CD4-positive, CD25-positive, alpha-beta regulatory T cell (primary cell): Measurements from ENCODE around the gene PLCB2. TPM values are rescaled to one million over a fixed set of nuclear protein-coding genes. Genes with fewer than 3 reads are reported as not detected.

Source experiments
- ATAC-seq, 2 donors: fragments of 150-1000 bp; cut with Tn5 transposase; one replicate each; pipeline ENCODE4 v1.10.0; 2021; ENCODE audit warnings: low read depth in 2 of 2, moderate number of reproducible peaks in 2 of 2, moderate library complexity in 1 of 2
- DNase-seq, 3 donors: peaks; one replicate each; pipeline versions ENCODE4 v3.0.0 to v3.0.0-alpha.2; 2012 to 2022; ENCODE audit warnings: mixed read lengths in 1 of 3
- H3K27ac ChIP-seq: one replicate; pipeline ENCODE4 v1.7.0; 2013; ENCODE audit warnings: mild to moderate bottlenecking, low read length; ENCODE audit not compliant: insufficient read depth, poor library complexity, severe bottlenecking
- H3K27me3 ChIP-seq: one replicate; pipeline ENCODE4 v1.7.0; 2013; ENCODE audit warnings: low read length; ENCODE audit not compliant: control insufficient read depth, insufficient read depth
- H3K36me3 ChIP-seq: one replicate; pipeline ENCODE4 v1.7.0; 2013; ENCODE audit warnings: mild to moderate bottlenecking, low read length, moderate library complexity; ENCODE audit not compliant: control insufficient read depth, insufficient read depth
- H3K4me1 ChIP-seq: 2 replicates; pipeline ENCODE4 v1.7.0; 2013; ENCODE audit warnings: mild to moderate bottlenecking, low read length; ENCODE audit not compliant: insufficient read depth, control insufficient read depth, poor library complexity, severe bottlenecking
- H3K4me3 ChIP-seq: one replicate; pipeline ENCODE4 v1.7.0; 2013; ENCODE audit warnings: low read depth, mild to moderate bottlenecking, low read length, moderate library complexity
- H3K9me3 ChIP-seq, 2 experiments: 1 replicate in 1 of 2; 2 replicates in 1 of 2; pipeline ENCODE4 v1.7.0; 2013; ENCODE audit warnings: low read length in 2 of 2, mild to moderate bottlenecking in 1 of 2, moderate library complexity in 1 of 2; ENCODE audit not compliant: control insufficient read depth in 2 of 2
- H3K27ac Mint-ChIP-seq, 3 donors: one replicate each; pipeline ENCODE4 v1.8.0; 2020 to 2022; ENCODE audit warnings: mild to moderate bottlenecking in 3 of 3, mixed read lengths in 3 of 3, moderate library complexity in 2 of 3
- H3K27me3 Mint-ChIP-seq: one replicate; pipeline ENCODE4 v1.8.0; 2022; ENCODE audit warnings: mild to moderate bottlenecking, mixed read lengths
- H3K36me3 Mint-ChIP-seq: one replicate; pipeline ENCODE4 v1.8.0; 2020; ENCODE audit warnings: mixed read lengths
- H3K4me1 Mint-ChIP-seq, 4 donors: one replicate each; pipeline ENCODE4 v1.8.0; 2020 to 2022; ENCODE audit warnings: mixed read lengths in 4 of 4, mild to moderate bottlenecking in 1 of 4
- H3K4me3 Mint-ChIP-seq, 4 donors: one replicate each; pipeline ENCODE4 v1.8.0; 2020 to 2022; ENCODE audit warnings: mild to moderate bottlenecking in 4 of 4, mixed read lengths in 4 of 4, moderate library complexity in 3 of 4
- H3K9me3 Mint-ChIP-seq, 7 donors: one replicate each; pipeline ENCODE4 v1.8.0; 2020 to 2022; ENCODE audit warnings: mixed read lengths in 7 of 7, mild to moderate bottlenecking in 3 of 7, moderate library complexity in 2 of 7
- polyA plus RNA-seq, 4 donors: library from polyadenylated mRNA; unstranded; fragments of 300-500 nt; fragmentation: Illumina TruSeq; gene quantifications; one replicate each; pipeline ENCODE4 v1.2.3, GENCODE V29; 2021
- total RNA-seq: library from RNA; stranded (reverse); gene quantifications from one replicate; pipeline ENCODE4 v1.2.3, GENCODE V29; 2022

PLCB2 gene
- total and polyA plus RNA-seq, 5 donors from 2014 or later = 17.3 to 305 (median 21.3) TPM

DNA sequence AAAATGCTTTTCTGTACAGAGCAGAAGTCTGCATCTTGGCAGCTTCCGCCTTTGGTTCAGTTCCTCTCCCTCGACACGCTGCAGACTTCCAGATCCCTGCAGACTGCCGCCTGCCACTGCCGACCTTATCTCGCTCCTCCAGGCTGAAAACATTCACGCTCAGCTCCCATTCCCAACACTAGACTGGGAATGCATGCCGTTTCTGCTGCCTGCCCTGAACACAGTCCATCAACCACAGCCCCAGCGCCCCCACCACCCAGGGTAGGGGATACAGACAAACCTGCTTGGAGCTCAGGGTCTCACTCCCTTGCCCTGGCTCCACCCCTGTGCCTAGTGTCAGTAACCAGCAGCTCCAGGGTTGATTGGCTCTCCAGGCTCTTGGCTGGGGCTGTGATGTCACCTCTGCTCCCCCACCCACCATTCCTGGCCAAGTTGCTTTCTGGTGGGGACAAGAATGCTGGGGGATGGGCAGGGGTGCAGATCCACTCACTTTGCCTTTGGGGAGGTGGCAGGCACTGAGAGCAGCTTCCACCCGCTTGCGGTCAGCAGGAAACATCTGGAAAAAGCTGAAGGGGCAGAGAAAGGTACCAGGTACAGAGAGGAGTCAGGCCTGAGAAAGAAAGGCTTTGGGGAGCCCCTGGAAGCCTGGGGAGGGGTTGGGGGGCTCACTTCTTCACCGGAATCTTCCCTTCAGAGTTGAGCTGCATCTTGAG, 6.1 kb downstream of the PLCB2 start:
- Histone ChIP-seq H3K4me3 (no peak overlapping the region), H3K4me1 (peaks cover 14% of the 10 kb centered on the region), H3K9me3 (peaks cover 5% of the 10 kb centered on the region in 2 experiments), H3K36me3 (peaks cover 63% of the 10 kb centered on the region), H3K27ac (no peak overlapping the region), H3K27me3 (no peaks in the 10 kb centered on the region)
- H3K36me3 Mint-ChIP-seq = peaks cover 56% of the 10 kb centered on the region
- H3K9me3 Mint-ChIP-seq = peaks cover 0 to 11% (median 0%) of the 10 kb centered on the region in 7 donors
- H3K27ac Mint-ChIP-seq = peak overlapping the region in 1 of 3 donors; percentile 46
- no peak overlapping the region for H3K4me3 Mint-ChIP-seq
- H3K4me1 Mint-ChIP-seq = peaks cover 5 to 37% (median 28%) of the 10 kb centered on the region in 4 donors
- no peaks in the 10 kb centered on the region for H3K27me3 Mint-ChIP-seq
- no peak for ATAC-seq
- no peak for DNase-seq

DNA sequence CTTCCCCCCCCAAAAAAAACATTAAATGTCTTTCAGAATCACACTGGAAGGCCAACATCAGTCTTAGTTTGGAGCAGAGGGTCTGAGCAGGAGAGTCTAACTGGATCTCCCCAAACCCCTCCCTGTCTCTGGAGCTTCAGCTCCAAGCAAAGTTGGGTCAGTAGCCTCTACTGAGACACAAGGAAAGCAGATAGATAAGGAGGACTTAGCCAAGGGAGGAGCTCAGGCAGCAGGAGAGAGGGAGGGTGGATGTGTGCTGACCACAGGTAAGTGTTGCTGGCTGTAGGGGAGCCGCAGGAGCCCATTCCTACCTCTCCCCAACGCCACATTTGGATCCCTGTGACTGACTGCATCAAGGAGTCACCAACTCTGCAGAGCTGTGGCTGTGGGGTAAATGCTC, 7.0 kb downstream of the PLCB2 start:
- H3K4me1 Mint-ChIP-seq = peaks cover 0 to 30% (median 20%) of the 10 kb centered on the region in 4 donors
- H3K36me3 Mint-ChIP-seq = peaks cover 62% of the 10 kb centered on the region
- Histone ChIP-seq H3K4me3 (no peak overlapping the region), H3K27me3 (no peaks in the 10 kb centered on the region), H3K4me1 (peaks cover 6% of the 10 kb centered on the region), H3K36me3 (peaks cover 65% of the 10 kb centered on the region), H3K27ac (no peak overlapping the region), H3K9me3 (peaks cover 5% of the 10 kb centered on the region in 2 experiments)
- no peak for DNase-seq
- no peaks in the 10 kb centered on the region for H3K27me3 Mint-ChIP-seq
- H3K4me3 Mint-ChIP-seq = peak overlapping the region in 1 of 4 donors; percentile 63
- ATAC-seq = no peak
- H3K9me3 Mint-ChIP-seq = peaks cover 0 to 11% (median 0%) of the 10 kb centered on the region in 7 donors
- no peak overlapping the region for H3K27ac Mint-ChIP-seq

DNA sequence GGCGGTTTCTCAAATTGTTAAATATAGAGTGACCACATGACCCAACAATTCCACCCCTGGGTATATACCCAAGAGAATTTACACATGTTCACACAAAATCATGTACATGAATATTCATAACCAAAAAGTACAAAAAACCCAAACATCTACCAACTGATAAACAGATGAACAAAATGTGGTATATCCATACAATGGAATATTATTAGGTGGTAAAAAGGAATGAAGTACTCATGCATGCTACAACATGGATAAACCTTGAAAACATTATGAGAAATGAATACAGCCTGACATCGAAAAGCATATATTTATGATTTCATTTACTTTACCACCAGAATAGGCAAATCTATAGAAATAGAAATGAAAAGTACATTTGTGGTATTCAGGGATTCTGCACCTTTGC, 7.4 kb downstream of the PLCB2 start:
- Histone ChIP-seq H3K36me3 (peaks cover 68% of the 10 kb centered on the region), H3K4me1 (peaks cover 2% of the 10 kb centered on the region), H3K4me3 (no peak overlapping the region), H3K27me3 (no peaks in the 10 kb centered on the region), H3K9me3 (peaks cover 5% of the 10 kb centered on the region in 2 experiments), H3K27ac (no peak overlapping the region)
- Mint-ChIP-seq H3K36me3 (peaks cover 66% of the 10 kb centered on the region), H3K27ac (no peak overlapping the region), H3K4me3 (peak overlapping the region in 1 of 4 donors; percentile 63), H3K27me3 (no peaks in the 10 kb centered on the region), H3K9me3 (peaks cover 0 to 11% (median 0%) of the 10 kb centered on the region in 7 donors), H3K4me1 (peaks cover 0 to 26% (median 19%) of the 10 kb centered on the region in 4 donors)
- DNase-seq (no peak), ATAC-seq (no peak)

DNA sequence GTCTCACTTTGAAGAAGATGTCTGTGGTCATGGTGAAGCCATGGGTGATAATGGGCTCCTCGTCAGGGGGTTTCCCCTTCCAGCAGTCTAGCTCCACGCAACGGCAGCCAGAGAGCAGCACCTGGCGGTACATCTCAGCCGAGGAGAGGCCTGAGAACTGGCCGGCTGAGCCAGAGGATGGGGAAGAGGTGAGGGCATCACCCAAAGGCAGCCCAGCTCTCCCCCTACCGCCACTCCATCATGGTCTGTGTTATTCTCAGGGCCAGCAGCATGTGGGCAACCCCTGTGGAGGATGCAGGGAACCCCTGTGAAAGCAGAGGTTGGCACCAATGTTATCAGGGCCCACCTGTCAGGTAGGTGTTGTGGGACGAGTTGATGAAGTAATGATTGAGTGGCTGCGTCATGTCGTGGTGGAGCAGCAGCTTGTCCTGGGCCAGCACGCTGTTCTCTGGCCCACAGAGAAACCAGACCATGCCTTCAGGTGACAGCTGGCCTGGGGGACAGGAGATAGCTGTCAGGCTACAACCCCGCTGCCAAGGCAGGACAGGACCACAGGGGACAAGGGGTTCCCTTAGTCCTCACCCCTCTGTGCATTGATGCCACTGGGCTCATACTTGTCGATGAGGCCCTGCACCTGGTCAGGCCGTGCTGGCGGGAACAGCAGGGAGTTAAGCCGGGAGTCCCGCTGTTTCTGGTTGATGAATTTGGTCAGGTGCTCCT, 9.4 kb downstream of the PLCB2 start:
- no peak overlapping the region for H3K4me3 ChIP-seq
- H3K9me3 ChIP-seq = peaks cover 5% of the 10 kb centered on the region in 2 experiments
- Mint-ChIP-seq H3K27me3 (no peaks in the 10 kb centered on the region), H3K4me3 (no peak overlapping the region), H3K27ac (no peak overlapping the region), H3K9me3 (peaks cover 0 to 11% (median 0%) of the 10 kb centered on the region in 7 donors), H3K36me3 (peaks cover 54% of the 10 kb centered on the region), H3K4me1 (peaks cover 0 to 6% (median 5%) of the 10 kb centered on the region in 4 donors)
- DNase-seq (no peak), ATAC-seq (no peak)
- H3K4me1 ChIP-seq = no peaks in the 10 kb centered on the region
- H3K27ac ChIP-seq = no peak overlapping the region
- H3K27me3 ChIP-seq = no peaks in the 10 kb centered on the region
- peaks cover 80% of the 10 kb centered on the region for H3K36me3 ChIP-seq

DNA sequence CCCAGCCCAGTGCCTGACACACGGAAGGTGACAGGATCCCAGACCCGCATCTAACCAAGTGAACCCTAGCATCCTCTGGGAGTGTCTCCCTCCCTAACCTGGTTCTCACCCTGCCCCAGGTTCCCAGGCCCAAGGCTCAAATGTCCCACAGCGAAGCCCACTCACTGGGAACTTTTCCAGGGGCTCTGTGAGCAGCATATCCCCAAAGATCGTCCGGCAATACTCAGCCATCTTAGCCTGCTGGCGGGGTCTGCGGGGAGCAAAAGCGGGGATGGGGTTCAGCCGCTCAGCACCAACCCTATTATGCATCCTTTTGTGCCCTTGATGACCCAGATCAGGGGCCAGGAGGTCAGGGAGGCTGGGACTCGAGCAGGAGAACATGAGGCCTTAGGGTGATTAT, 10.4 kb downstream of the PLCB2 start:
- ATAC-seq (no peak), DNase-seq (no peak)
- no peaks in the 10 kb centered on the region for H3K4me1 ChIP-seq
- no peak overlapping the region for H3K4me3 ChIP-seq
- Mint-ChIP-seq H3K27ac (peak overlapping the region in 1 of 3 donors; percentile 52), H3K27me3 (no peaks in the 10 kb centered on the region), H3K36me3 (peaks cover 50% of the 10 kb centered on the region), H3K9me3 (peaks cover 0 to 11% (median 0%) of the 10 kb centered on the region in 7 donors), H3K4me3 (no peak overlapping the region), H3K4me1 (peaks cover 0 to 5% (median 4%) of the 10 kb centered on the region in 4 donors)
- peaks cover 77% of the 10 kb centered on the region for H3K36me3 ChIP-seq
- no peak overlapping the region for H3K27ac ChIP-seq
- H3K27me3 ChIP-seq = no peaks in the 10 kb centered on the region
- H3K9me3 ChIP-seq = peaks cover 5% of the 10 kb centered on the region in 2 experiments

DNA sequence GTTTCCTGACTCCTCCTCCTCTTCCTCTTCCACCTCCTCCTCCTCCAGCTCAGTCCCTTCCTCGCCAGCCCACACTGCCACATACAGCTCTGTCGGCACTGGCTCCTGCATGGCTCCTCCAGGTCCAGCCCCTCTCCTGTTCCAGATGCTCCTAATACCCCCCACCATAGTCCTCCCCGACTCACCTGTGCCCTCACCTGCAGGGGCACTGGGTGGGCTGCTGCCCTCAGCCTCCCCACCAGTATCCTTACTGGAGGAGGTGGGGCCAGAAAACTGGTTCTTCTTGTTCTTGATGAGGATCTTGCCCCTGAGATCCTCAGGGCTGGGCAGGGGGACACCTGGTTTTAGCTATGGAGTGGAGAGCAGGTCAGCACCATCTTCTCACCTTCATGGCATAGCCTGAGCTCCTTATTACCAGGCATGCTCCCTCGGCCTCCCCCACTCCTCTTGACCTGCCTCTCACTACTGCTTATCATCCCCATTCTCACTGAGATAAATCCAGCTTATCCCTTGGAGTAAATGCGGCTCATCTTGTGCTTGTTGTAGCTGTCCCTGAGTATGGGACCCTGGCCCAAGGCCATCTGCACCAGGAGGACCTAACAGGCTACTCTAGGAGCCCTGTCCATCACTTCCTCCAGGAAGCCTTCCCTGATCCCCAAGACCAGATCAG, 11.0 kb downstream of the PLCB2 start:
- Mint-ChIP-seq H3K4me3 (no peak overlapping the region), H3K27me3 (no peaks in the 10 kb centered on the region), H3K4me1 (peaks cover 0 to 5% (median 4%) of the 10 kb centered on the region in 4 donors), H3K36me3 (peaks cover 49% of the 10 kb centered on the region), H3K27ac (peak overlapping the region in 2 of 3 donors; percentile 52 to 80), H3K9me3 (peaks cover 0 to 11% (median 0%) of the 10 kb centered on the region in 7 donors)
- Histone ChIP-seq H3K27me3 (no peaks in the 10 kb centered on the region), H3K4me3 (no peak overlapping the region), H3K9me3 (peaks cover 5% of the 10 kb centered on the region in 2 experiments), H3K36me3 (peaks cover 74% of the 10 kb centered on the region), H3K27ac (no peak overlapping the region), H3K4me1 (no peaks in the 10 kb centered on the region)
- DNase-seq (no peak), ATAC-seq (no peak)

DNA sequence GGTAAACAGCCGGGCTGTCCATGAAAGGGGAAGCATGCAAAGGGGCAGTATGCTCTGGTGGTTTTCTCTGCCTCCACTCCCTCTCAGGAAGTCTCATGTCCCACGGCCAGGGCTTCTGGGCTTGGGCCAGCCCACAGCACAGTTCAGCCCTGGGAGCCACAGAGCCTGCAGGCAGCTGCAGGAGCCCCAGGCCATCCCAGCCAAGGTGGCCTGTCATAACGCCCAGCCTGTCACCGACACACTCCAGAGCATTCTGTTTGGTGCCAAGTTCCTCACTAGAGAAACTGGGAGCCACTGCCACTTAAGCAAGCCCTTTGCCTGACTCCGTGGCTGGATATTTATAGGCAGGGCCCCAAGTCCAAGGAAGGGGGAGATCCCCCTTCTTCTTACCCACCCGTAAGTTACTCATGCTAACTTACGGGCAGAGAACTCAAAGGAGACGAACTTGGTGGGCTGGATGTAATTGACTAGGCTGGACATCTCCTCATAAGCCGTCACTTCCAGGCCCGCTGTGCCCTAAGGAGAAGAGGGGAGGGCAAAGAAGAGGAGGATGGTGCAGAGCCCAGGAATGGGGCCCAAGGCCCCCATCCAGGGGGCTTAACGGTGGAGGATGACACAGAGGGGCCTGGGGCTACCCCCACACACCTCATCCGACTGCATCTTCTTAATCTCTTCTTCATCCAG, 11.7 kb downstream of the PLCB2 start:
- Histone ChIP-seq H3K4me1 (no peaks in the 10 kb centered on the region), H3K27ac (no peak overlapping the region), H3K27me3 (no peaks in the 10 kb centered on the region), H3K9me3 (peaks cover 5% of the 10 kb centered on the region in 2 experiments), H3K4me3 (no peak overlapping the region), H3K36me3 (peaks cover 68% of the 10 kb centered on the region)
- DNase-seq (no peak), ATAC-seq (no peak)
- H3K4me1 Mint-ChIP-seq = peaks cover 0 to 5% (median 4%) of the 10 kb centered on the region in 4 donors
- H3K36me3 Mint-ChIP-seq = peaks cover 44% of the 10 kb centered on the region
- H3K27me3 Mint-ChIP-seq = no peaks in the 10 kb centered on the region
- H3K4me3 Mint-ChIP-seq = no peak overlapping the region
- peaks cover 0 to 11% (median 0%) of the 10 kb centered on the region in 7 donors for H3K9me3 Mint-ChIP-seq
- H3K27ac Mint-ChIP-seq = peak overlapping the region in 2 of 3 donors; percentile 37 to 59
